IMR-90 (cell line): ENCODE measurements around the gene MEGF11. TPM values are rescaled to one million over a fixed set of nuclear protein-coding genes. Genes with fewer than 3 reads are reported as not detected.

Experiments used
- ATAC-seq: fragments of 200-7000 bp; cut with Tn5 transposase; 2 replicates; pipeline ENCODE4 v1.9.1; 2020; ENCODE audit warnings: low read depth, mild to moderate bottlenecking, moderate library complexity
- BruUV-seq: library from RNA; stranded (reverse); fragments of 400-500 nt; replicated peaks from 2 replicates; lab custom pipeline; 2021; lab: Mats Ljungman, UMichigan
- CTCF ChIA-PET: fragments of 300-600 bp; formaldehyde crosslinking; extraction: SDS; loops from one replicate; lab custom pipeline; 2021; ENCODE audit warnings: antibody characterized with exemption; lab: Yijun Ruan, JAX
- POLR2A ChIA-PET: fragments of 300-600 bp; sonication (Branson Sonifier 250); formaldehyde crosslinking; loops from one replicate; lab custom pipeline; 2022; ENCODE audit warnings: antibody characterized with exemption; ENCODE audit not compliant: unreplicated experiment; lab: Charles Lee
- DNase-seq: peaks from one replicate; pipeline ENCODE4 v3.0.0; 2013
- H2AFZ ChIP-seq: replicated peaks from 2 replicates; pipeline ENCODE3; 2013; ENCODE audit warnings: low read length, mild to moderate bottlenecking; ENCODE audit not compliant: poor library complexity
- H2AK5ac ChIP-seq: 2 replicates; pipeline ENCODE4 v1.6.1; 2013; ENCODE audit warnings: low read depth, low read length, inconsistent platforms
- H2AK9ac ChIP-seq: replicated peaks from 2 replicates; pipeline ENCODE3; 2013; ENCODE audit warnings: mild to moderate bottlenecking, low read depth, low read length, moderate library complexity; ENCODE audit not compliant: poor library complexity
- H2BK120ac ChIP-seq: 2 replicates; pipeline ENCODE4 v1.6.1; 2013; ENCODE audit warnings: low read depth, low read length, inconsistent platforms
- H2BK15ac ChIP-seq: 3 replicates; pipeline ENCODE4 v1.6.1; 2013; ENCODE audit warnings: low read depth, low read length, inconsistent platforms
- H2BK20ac ChIP-seq: 2 replicates; pipeline ENCODE4 v1.6.1; 2013; ENCODE audit warnings: low read depth, mild to moderate bottlenecking, inconsistent platforms, low read length, moderate library complexity
- H2BK5ac ChIP-seq: 2 replicates; pipeline ENCODE4 v1.6.1; 2013; ENCODE audit warnings: mild to moderate bottlenecking, low read depth, low read length, inconsistent platforms; ENCODE audit not compliant: poor library complexity, severe bottlenecking
- H3K14ac ChIP-seq: replicated peaks from 2 replicates; pipeline ENCODE4 v1.6.1; 2013; ENCODE audit warnings: low read depth, low read length, inconsistent platforms
- H3K18ac ChIP-seq: 2 replicates; pipeline ENCODE4 v1.6.1; 2013; ENCODE audit warnings: low read depth, low read length, control low read depth
- H3K23ac ChIP-seq: 2 replicates; pipeline ENCODE4 v1.6.1; 2013; ENCODE audit warnings: low read depth, low read length, inconsistent platforms
- H3K27ac ChIP-seq: 2 replicates; pipeline ENCODE4 v1.5.1; 2013; ENCODE audit warnings: mild to moderate bottlenecking, control low read depth, low read length; ENCODE audit not compliant: insufficient read depth
- H3K27me3 ChIP-seq: 2 replicates; pipeline ENCODE4 v1.6.1; 2013; ENCODE audit warnings: low read length; ENCODE audit not compliant: control insufficient read depth, insufficient read depth
- H3K36me3 ChIP-seq: 2 replicates; pipeline ENCODE4 v1.6.1; 2013; ENCODE audit warnings: low read length, mixed read lengths; ENCODE audit not compliant: control insufficient read depth, insufficient read depth
- H3K4ac ChIP-seq: 2 replicates; pipeline ENCODE4 v1.6.1; 2013; ENCODE audit warnings: low read depth, low read length, inconsistent platforms
- H3K4me1 ChIP-seq: 2 replicates; pipeline ENCODE4 v1.6.1; 2013; ENCODE audit warnings: low read length, mixed read lengths; ENCODE audit not compliant: control insufficient read depth, insufficient read depth
- H3K4me2 ChIP-seq: 2 replicates; pipeline ENCODE4 v1.6.1; 2013; ENCODE audit warnings: low read depth, mild to moderate bottlenecking, control low read depth, low read length, moderate library complexity
- H3K4me3 ChIP-seq: 2 replicates; pipeline ENCODE4 v1.5.1; 2013; ENCODE audit warnings: low read depth, mild to moderate bottlenecking, control low read depth, low read length, moderate library complexity; ENCODE audit not compliant: insufficient read depth
- H3K56ac ChIP-seq: 2 replicates; pipeline ENCODE4 v1.6.1; 2013; ENCODE audit warnings: low read length, inconsistent platforms; ENCODE audit not compliant: insufficient read depth; ENCODE audit errors: extremely low read depth
- H3K79me1 ChIP-seq, 2 experiments: 2 replicates each; pipeline ENCODE4 v1.6.1; 2013; ENCODE audit warnings: low read length in 2 of 2, inconsistent platforms in 1 of 2, low read depth in 1 of 2
- H3K9ac ChIP-seq: 2 replicates; pipeline ENCODE4 v1.6.1; 2013; ENCODE audit warnings: low read depth, low read length, control low read depth
- H3K9me1 ChIP-seq: 2 replicates; pipeline ENCODE4 v1.6.1; 2013; ENCODE audit warnings: low read length, inconsistent platforms; ENCODE audit not compliant: insufficient read depth
- H3K9me3 ChIP-seq: 2 replicates; pipeline ENCODE4 v1.6.1; 2013; ENCODE audit warnings: low read length; ENCODE audit not compliant: control insufficient read depth, insufficient read depth
- H4K20me1 ChIP-seq: 2 replicates; pipeline ENCODE4 v1.6.1; 2013; ENCODE audit warnings: low read length, inconsistent platforms; ENCODE audit not compliant: insufficient read depth
- H4K5ac ChIP-seq: 2 replicates; pipeline ENCODE4 v1.6.1; 2013; ENCODE audit warnings: mild to moderate bottlenecking, low read depth, low read length, control low read depth
- H4K8ac ChIP-seq, 2 experiments: 2 replicates each; pipeline ENCODE4 v1.6.1; 2013; ENCODE audit warnings: low read depth in 2 of 2, low read length in 2 of 2, control low read depth in 1 of 2, inconsistent platforms in 1 of 2
- H4K91ac ChIP-seq: 2 replicates; pipeline ENCODE4 v1.6.1; 2013; ENCODE audit warnings: low read depth, low read length, inconsistent platforms; ENCODE audit not compliant: insufficient read depth
- CEBPB ChIP-seq: IDR thresholded peaks from 2 replicates; pipeline ENCODE4 v1.6.1; 2012; ENCODE audit warnings: low read depth, low read length, improper control_type of control experiment
- CHD1 ChIP-seq: IDR thresholded peaks from 2 replicates; pipeline ENCODE4 v1.6.1; 2012; ENCODE audit warnings: low read depth, low read length, improper control_type of control experiment
- FOS ChIP-seq: fragments of 150-350 bp; IDR thresholded peaks from 2 replicates; pipeline ENCODE4 v1.6.1; 2016; ENCODE audit warnings: low read depth, low read length
- MAFK ChIP-seq: IDR thresholded peaks from 2 replicates; pipeline ENCODE4 v1.6.1; 2012; ENCODE audit warnings: low read depth, low read length, improper control_type of control experiment
- MAZ ChIP-seq: IDR thresholded peaks from 2 replicates; pipeline ENCODE4 v1.6.1; 2012; ENCODE audit warnings: low read depth, mild to moderate bottlenecking, low read length, improper control_type of control experiment, moderate library complexity, borderline replicate concordance
- NFE2L2 ChIP-seq: fragments of 150-350 bp; IDR thresholded peaks from 2 replicates; pipeline ENCODE4 v1.6.1; 2016; ENCODE audit warnings: low read depth, mild to moderate bottlenecking, low read length
- POLR2A ChIP-seq: IDR thresholded peaks from 2 replicates; pipeline ENCODE4 v1.6.1; 2012; ENCODE audit warnings: mild to moderate bottlenecking, low read depth, low read length
- RAD21 ChIP-seq: IDR thresholded peaks from 2 replicates; pipeline ENCODE4 v1.6.1; 2012; ENCODE audit warnings: low read length, improper control_type of control experiment
- RCOR1 ChIP-seq: IDR thresholded peaks from 2 replicates; pipeline ENCODE4 v1.6.1; 2012; ENCODE audit warnings: mild to moderate bottlenecking, low read length, improper control_type of control experiment; ENCODE audit not compliant: insufficient replicate concordance
- RFX5 ChIP-seq: IDR thresholded peaks from 2 replicates; pipeline ENCODE4 v1.8.0; 2012; ENCODE audit warnings: low read depth, mild to moderate bottlenecking, low read length, moderate library complexity
- SMC3 ChIP-seq: fragments of 150-350 bp; IDR thresholded peaks from 2 replicates; pipeline ENCODE4 v1.6.1; 2016; ENCODE audit warnings: low read depth, mild to moderate bottlenecking, antibody characterized with exemption, low read length, moderate library complexity
- WGBS, 2 experiments: methylation state at CpG; one replicate each; pipeline versions ENCODE4 v1.1.5 to v1.1.7; 2013; ENCODE audit warnings: missing lambda C conversion rate in 2 of 2; ENCODE audit not compliant: insufficient read length in 1 of 2; ENCODE audit errors: extremely low coverage in 2 of 2; 5-methylcytosine and 5-hydroxymethylcytosine counted together
- dilution Hi-C: fragments of 300-500 bp; cut with HindIII; formaldehyde crosslinking; loops from one replicate; pipeline ENCODE4 v1.14.3; 2018; ENCODE audit warnings: low sequenced_read_pairs; ENCODE audit not compliant: unreplicated experiment
- in situ Hi-C: fragments of 300-500 bp; cut with MboI; formaldehyde crosslinking; loops from 3 replicates; pipeline ENCODE4 v1.14.3; 2019; ENCODE audit warnings: low sequenced_read_pairs, inconsistent platforms, mixed read lengths
- intact Hi-C: fragments of 100-400 bp; cut with micrococcal nuclease; formaldehyde crosslinking; loops from 2 replicates; pipeline ENCODE4 v1.10.0; 2022
- polyA plus RNA-seq, 3 experiments: library from polyadenylated mRNA; depleted of rRNA; stranded (reverse); fragments of >200 nt; gene quantifications; 2 replicates each; pipeline ENCODE4 v1.2.3, GENCODE V29; 2012; ENCODE audit warnings: low replicate concordance in 1 of 3
- total RNA-seq: library from RNA; depleted of rRNA; stranded (reverse); fragments of >200 nt; gene quantifications from 2 replicates; pipeline ENCODE4 v1.2.3, GENCODE V29; 2012
- TF ChIP-seq, protein P1 (sequence below): conservative IDR thresholded peaks from 2 replicates; pipeline ENCODE4 v1.5.1; 2012; ENCODE audit warnings: mild to moderate bottlenecking, low read depth, low read length, improper control_type of control experiment

Gene MEGF11
- total and polyA plus RNA-seq, 2 of the 4 experiments (the other 2 are of a cell fraction), result not detected

DNA sequence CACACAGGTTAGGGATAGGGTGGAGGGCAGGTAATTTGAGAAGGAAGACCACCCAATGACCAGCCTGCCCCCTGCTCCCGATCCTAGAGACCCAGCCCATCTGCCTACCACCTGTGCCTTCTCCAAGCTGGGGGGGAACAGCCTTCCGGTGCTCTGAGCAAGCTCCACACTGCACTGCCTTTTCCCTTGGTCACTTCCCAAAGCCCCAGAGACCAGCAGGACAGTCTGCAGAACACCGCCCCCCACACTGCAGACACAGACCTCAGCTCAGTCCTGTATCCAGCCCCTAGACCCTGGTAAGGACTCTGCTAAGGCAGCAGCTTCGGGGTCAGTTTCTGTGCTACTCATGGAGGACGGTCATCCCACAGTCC, 156.9 kb downstream of the MEGF11 start:
- Histone ChIP-seq H3K4me1 (no peaks in the 10 kb centered on the region), H3K9me1 (no peaks in the 10 kb centered on the region), H3K9me3 (no peaks in the 10 kb centered on the region), H3K14ac (no peak overlapping the region), H3K18ac (no peak overlapping the region), H2BK120ac (no peak overlapping the region), H2AFZ (no peak overlapping the region), H3K9ac (no peak overlapping the region), H3K56ac (no peak overlapping the region), H2BK15ac (no peak overlapping the region), H2BK5ac (no peak overlapping the region), H3K79me1 (no peaks in the 10 kb centered on the region), H2BK20ac (no peak overlapping the region), H3K4me2 (no peak overlapping the region), H3K27me3 (peaks cover 55% of the 10 kb centered on the region), H4K8ac (no peak overlapping the region), H4K20me1 (no peaks in the 10 kb centered on the region), H2AK9ac (no peak overlapping the region), H3K27ac (no peak overlapping the region), H2AK5ac (no peak overlapping the region), H3K4me3 (no peak overlapping the region), H4K5ac (no peak overlapping the region), H3K23ac (no peak overlapping the region), H3K4ac (no peak overlapping the region), H4K91ac (no peak overlapping the region), H3K36me3 (no peaks in the 10 kb centered on the region)
- intact Hi-C loops (no loop called here), in situ Hi-C loops (no loop called here), dilution Hi-C loops (no loop called here)
- POLR2A ChIA-PET, result no interaction called here
- CTCF ChIA-PET, result no interaction called here
- WGBS, 2 experiments, result 20% methylated on average over 1 of the region's 5 CpGs; no CpG with 5 or more reads in 1 of the 2 experiments
- no peak for TF ChIP-seq MAZ
- TF ChIP-seq SMC3, result no peak
- TF ChIP-seq RFX5, result no peak
- TF ChIP-seq POLR2A, result no peak
- TF ChIP-seq RAD21, result no peak
- no peak for TF ChIP-seq MAFK
- no peak for TF ChIP-seq NFE2L2
- TF ChIP-seq FOS, result no peak
- no peak for TF ChIP-seq CEBPB
- TF ChIP-seq RCOR1, result no peak
- TF ChIP-seq, protein P1, sequence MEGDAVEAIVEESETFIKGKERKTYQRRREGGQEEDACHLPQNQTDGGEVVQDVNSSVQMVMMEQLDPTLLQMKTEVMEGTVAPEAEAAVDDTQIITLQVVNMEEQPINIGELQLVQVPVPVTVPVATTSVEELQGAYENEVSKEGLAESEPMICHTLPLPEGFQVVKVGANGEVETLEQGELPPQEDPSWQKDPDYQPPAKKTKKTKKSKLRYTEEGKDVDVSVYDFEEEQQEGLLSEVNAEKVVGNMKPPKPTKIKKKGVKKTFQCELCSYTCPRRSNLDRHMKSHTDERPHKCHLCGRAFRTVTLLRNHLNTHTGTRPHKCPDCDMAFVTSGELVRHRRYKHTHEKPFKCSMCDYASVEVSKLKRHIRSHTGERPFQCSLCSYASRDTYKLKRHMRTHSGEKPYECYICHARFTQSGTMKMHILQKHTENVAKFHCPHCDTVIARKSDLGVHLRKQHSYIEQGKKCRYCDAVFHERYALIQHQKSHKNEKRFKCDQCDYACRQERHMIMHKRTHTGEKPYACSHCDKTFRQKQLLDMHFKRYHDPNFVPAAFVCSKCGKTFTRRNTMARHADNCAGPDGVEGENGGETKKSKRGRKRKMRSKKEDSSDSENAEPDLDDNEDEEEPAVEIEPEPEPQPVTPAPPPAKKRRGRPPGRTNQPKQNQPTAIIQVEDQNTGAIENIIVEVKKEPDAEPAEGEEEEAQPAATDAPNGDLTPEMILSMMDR, result no peak
- no peak for TF ChIP-seq CHD1
- DNase-seq, result no peak
- BruUV-seq, result no TSS peak
- no peak for ATAC-seq
